Spleen (tissue), 7 donors: Measurements from ENCODE around the gene NPIPA8.
"Not testable (repeated sequence)": the region's sequence is repeated elsewhere in the genome, so short reads cannot be mapped to it uniquely, and the experiment has no call there.

Experiments used
- CTCF ChIP-seq, 11 experiments: fragments of 200-600 bp in 7 of 11; fragments of 450-650 bp in 4 of 11; sonication (generic) in 4 of 11; IDR thresholded peaks in 8 of 11; conservative IDR thresholded peaks in 3 of 11; 1 replicate in 7 of 11; 2 replicates in 4 of 11; pipeline versions ENCODE4 v1.4.0 to v1.8.0; 2016 to 2021; ENCODE audit warnings: antibody characterized with exemption in 11 of 11, inconsistent platforms in 4 of 11, mild to moderate bottlenecking in 1 of 11
- POLR2AphosphoS5 ChIP-seq, 3 donors: sonication (generic); formaldehyde crosslinking; IDR thresholded peaks; one replicate each; pipeline ENCODE4 v1.5.1; 2017; ENCODE audit warnings: antibody characterized with exemption in 3 of 3
- donor health status: DM: no; HTN: no; CAD: no; lungs with moderate emphysema.
- donor health status: DM: no; HTN: no; CAD: no.
- donor health status: DM: no; HTN: no; CAD: no.

DNA sequence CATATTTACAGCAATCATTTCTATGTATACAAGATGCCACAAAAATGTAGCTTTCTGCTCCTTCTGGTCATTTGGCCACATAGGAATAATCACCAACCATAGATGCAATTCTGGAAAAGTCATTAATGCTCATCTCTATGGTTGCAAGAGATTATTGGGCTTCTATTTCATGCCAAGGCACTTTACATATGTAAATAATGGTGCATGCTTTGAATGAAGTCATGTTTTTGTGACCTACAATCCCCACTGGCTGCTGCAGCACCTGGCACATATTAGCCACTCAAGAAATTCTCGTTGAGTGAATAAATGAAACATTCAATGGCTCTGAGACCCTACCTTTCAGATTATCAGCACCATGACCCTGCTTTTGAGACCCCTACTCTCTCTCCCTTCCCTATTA is 50.2 kb downstream of the NPIPA8 start:
- not testable (repeated sequence) for TF ChIP-seq CTCF (IDR thresholded peaks at IDR 0.05 in 8 of 11, conservative IDR thresholded peaks at IDR 0.05 in 3 of 11); POLR2AphosphoS5 (IDR thresholded peaks at IDR 0.05)
